ENCODE results near the gene SCART1. TPM values are rescaled to one million over a fixed set of nuclear protein-coding genes. Genes with fewer than 3 reads are reported as not detected.
"Not testable (repeated sequence)": the region's sequence is repeated elsewhere in the genome, so short reads cannot be mapped to it uniquely, and the experiment has no call there.

Gene SCART1
- polyA plus RNA-seq, 1 donor: 1.1 TPM

DNA sequence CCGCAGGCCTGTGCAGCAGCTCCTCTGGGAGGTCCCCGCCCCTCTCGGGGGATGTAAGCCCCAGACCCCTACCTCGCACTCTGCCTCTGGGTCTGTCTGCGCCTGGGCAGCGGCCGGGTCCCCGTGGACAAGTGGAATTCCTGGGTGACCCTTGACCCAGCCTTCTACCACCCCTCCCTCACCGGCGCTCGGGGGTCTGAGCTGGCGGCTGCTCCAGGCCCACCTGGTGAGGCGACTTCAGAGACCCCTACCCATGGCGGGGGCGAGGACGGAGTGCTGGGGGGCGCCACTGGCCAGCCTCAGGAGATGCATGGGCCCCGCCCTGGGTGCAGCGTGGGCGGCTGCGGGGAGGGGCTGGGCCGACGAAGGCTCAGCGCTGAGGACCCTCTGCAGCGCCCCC is 21.0 kb upstream of the SCART1 start:
- not testable (repeated sequence) for DNase-seq

DNA sequence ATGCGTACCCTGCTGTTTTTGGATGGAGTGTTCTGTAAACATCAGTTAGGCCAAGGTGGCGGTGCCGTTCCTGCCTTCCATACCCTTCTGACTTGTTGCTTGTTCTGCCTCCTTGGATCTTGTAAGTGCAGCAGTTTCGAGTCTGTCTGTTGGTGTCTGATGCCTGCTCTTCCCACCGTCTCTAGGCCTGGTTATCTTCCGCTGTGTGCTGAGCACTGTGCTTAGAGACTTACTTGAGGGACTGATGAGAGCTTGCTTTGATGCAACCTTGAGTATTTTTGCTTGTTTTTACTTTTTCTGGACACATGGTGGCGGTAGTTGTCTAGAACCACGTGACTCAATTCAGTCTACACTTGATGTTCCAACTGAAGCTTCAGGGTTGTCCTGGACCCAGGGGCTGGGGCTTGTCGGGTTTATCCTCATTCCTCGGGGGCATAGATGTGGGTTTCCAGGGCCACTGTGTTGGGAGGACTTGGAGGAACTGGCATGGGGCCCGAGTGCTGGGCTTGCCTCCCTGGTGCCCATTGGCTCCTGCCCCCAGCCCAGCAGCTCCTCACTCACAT is 15.0 kb upstream of the SCART1 start:
- no peak for DNase-seq

DNA sequence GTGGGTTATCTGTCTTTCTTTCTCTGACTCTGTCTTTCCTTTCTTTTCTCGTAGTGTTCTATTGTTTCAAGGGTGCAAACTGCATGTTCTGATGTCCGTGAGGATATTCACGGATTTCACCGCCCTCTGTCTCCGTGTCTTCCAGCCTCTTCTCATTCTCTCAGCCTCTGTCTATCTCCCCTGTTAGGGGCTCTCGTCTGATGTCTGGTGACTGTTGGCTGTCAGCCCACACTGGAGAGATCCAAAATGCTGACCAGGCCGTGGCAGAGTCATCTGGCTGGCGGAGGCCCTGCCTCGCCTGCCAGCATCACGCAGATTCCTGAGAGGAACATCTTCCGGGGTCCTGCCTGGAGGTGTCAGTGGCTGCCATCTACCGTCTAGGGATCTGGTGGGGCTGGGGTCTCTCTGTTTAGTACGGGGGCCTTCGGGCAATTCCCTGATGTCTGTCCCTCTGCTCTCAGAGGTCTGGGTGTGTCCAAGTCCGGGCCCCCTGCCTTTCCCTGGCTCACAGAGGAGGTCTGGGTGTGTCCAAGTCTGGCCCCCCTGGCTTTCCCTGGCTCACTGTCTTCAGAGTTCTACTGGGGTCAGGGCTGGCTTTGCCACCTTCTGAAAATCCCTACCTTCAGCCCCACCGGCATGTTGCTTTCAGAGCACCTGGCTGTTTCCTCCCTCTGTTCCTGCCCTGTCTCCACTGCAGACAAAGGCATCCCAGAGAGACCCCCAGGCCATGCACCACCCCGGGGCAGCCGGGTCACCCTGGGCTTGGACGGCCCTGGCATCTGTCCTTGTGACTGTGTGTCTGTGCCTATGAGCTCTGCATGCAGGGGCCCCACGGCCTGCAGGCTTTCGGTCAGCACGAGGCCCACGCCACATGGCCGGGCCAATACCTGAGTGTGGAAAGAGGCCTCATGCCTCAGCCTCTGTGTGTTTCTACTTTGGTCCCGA is 14.0 kb upstream of the SCART1 start:
- DNase-seq: no peak

DNA sequence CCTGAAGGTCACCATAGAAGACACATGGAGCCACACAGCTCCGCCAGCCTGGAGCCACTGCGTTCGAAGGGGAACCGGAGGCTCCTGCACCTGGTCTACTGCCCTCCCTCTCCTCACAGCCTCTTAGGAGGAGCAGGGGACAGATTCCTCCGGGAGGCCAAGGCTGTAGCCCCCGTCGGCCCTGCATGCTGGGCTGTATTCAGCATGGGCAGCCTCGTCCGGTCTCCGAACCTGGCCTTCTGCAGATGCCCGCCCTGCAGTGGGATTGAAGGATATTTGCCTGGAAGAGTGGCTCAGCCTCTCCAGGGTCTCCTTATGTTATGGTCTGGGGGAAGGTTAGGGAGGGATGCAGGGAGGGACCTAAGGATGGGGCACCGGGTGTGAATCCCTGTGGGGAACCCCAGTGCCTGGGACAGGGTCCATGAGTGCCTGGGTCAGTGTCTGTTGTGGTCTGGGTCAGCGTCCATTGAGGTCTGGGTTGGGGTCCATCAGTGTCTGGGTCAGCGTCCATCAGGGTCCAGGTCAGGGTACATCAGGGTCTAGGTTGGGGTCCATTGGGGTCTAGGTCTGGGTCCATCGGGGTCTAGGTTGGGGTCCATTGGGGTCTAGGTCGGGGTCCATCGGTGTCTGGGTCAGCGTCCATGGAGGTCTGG is 13.0 kb upstream of the SCART1 start:
- no peak for DNase-seq

DNA sequence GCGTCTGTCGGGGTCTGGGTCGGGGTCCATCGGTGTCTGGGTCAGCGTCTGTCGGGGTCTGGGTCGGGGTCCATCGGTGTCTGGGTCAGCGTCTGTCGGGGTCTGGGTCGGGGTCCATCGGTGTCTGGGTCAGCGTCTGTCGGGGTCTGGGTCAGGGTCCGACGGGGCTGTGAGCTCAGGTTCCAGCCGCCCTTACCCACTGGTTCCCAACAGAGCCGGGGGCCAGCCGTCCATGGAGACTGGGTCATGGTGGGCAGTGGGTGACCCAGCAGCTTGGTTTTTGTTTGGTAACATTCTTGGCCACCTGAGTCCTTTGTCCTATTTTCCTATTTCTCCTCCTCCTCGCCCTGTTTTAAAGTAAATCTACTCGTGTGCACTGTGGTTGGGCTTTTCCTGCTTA is 12.4 kb upstream of the SCART1 start:
- DNase-seq: not testable (repeated sequence)

DNA sequence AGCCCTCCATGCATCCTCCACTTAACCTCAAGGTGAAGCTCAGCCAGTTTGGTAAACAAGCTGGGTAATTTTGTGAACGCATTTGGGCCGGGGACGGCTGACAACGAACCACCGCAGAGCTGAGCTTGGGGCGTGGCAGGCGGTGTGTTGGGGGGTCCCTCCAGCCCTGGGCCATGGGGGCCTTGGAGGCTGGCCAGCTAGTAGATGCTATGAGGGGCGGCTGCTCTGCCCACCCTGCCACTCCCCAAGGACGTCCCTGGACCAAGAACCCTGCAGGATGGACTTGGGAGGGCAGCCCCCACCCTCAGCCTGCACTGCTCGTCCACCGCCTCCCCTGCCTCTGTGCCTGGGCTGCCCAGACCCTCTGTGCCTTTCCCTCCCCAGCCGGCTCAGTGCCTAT is 12.0 kb upstream of the SCART1 start:
- no peak for DNase-seq

DNA sequence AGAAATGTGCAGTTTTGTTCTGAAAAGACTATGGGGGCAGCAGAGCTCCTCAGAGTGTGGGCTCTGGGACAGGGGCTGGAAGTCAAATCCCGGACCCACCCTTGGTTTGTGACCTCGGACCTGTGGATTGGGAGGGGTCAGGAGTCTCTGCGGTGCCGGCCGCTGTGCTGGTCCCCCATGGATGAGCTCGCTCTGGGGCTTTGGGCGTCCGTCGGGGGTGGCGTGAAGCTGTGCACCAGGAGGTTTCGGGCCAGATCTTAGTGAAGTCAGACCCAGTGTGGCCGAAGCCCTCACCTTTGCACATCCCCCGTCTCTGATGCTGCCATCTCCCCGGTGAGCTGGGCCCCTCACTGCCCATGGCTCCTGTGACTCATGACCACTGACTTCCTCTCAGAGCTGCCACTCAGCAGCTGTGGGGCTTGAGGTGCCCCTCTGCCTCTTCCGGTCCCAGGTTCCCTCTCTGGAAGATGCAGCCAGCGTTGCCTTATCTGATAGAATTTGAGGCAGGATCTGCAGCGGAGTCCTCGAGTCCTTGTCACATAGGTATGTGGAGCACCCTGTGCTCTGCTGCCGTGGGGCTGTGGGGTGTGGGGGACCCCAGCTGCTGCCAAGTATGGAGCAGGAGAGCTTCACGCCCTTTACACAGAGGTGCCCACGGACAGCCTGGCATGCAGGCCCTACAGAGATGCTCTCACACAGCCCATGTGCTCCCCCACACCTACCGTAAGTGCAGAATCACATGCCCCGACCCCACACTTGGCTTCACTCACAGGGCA is 11.4 kb upstream of the SCART1 start:
- no peak for DNase-seq

DNA sequence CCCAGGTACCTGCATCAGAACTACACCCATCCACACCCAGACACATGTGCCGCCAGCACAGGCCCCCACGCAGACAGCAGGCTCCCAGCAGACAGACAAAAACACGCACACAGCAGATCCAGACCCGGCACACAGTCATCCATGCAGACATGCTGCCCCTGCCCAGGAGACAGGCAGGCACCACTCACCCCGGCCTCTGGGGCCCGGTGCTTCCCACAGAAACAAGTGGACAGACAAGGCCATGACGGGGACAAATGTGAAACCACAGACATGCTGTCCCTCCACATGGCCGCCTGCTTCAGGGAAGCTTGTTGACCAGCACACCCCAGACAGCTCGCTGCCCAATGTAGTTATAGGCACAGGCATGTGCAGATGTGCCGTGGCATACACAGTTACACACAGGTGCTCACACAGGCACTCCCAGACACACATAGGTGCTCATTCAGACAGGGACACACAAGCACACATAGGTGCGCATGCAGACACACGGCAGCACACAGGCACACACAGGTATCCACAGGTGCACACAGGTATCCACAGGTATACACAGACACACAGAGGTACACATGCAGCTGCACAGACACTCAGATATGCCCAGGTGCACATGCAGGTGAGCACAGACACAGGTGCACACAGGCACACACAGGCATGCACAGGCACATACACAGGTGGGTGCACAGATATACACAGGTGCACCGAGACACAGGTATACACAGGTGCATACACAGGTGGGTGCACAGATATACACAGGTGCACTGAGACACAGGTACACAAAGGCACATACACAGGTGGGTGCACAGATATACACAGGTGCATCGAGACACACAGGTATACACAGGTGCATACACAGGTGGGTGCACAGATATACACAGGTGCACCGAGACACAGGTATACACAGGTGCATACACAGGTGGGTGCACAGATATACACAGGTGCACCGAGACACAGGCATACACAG is 10.5 kb upstream of the SCART1 start:
- DNase-seq: no peak

DNA sequence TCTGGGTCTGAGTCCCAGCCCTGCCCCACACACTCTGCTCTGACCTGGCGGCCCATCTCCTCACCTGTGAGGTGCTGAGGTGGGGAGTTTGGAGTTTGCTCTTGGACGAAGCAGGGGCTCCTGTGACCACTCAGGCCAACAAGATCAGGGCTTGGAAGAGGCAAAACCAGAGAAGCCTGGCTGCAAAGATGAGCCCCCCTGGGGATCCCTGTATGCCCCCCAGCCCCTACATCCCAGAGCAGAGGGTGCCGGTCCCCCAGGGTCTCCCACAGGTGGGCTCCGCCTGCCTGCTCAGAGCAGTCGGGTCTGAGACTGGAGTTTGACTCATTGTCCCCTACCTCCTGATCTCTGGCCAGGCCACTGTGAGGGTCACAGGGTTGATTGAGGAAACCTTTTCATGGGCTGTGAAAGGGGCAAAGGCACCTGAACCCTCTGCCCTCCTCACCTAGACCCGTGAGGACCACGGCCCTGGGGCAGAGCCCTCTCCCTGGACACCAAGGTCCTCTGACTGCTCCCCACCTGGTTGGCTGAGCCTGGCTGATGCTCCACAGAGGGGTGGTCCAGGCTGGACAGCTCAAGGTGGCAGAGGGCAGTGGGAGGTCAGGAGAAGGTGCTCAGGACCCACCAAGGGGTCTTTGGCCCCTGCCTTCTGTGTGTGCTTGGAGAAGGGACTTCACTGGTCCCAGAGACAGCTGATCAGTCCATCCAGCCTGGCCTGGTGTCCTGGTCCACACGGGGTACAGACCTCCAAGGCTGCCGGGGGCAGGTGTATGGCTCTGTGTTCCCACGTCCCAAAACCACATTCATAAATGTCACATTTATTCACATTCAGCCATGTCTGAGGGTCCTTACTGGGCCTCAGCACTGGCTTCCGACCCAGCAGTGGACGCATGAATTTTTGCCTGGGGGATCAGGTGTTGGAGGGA is 9.1 kb upstream of the SCART1 start:
- DNase-seq: no peak

DNA sequence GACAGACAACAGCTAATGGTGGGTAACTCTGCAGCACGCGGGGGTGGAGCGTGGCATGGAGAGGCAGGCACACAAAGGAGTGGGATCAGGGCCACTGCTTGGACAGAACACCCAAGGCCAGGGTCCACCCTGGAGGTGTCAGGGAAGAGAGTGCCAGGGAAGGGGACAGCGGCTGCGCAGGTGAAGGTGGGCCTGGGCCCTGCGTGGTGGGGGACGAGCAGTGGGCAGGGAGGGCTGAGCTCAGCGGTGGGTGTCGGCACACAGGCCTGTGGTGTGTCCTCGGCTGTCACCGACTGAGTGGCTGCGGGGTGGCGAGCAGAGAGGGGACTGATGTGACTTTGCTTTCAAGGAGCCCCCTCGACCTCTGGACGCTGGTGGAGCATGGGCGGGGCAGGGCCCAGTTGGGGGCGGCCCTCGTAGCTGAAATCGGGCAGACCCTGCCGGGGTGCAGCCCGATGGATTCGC is 8.4 kb upstream of the SCART1 start:
- no peak for DNase-seq

DNA sequence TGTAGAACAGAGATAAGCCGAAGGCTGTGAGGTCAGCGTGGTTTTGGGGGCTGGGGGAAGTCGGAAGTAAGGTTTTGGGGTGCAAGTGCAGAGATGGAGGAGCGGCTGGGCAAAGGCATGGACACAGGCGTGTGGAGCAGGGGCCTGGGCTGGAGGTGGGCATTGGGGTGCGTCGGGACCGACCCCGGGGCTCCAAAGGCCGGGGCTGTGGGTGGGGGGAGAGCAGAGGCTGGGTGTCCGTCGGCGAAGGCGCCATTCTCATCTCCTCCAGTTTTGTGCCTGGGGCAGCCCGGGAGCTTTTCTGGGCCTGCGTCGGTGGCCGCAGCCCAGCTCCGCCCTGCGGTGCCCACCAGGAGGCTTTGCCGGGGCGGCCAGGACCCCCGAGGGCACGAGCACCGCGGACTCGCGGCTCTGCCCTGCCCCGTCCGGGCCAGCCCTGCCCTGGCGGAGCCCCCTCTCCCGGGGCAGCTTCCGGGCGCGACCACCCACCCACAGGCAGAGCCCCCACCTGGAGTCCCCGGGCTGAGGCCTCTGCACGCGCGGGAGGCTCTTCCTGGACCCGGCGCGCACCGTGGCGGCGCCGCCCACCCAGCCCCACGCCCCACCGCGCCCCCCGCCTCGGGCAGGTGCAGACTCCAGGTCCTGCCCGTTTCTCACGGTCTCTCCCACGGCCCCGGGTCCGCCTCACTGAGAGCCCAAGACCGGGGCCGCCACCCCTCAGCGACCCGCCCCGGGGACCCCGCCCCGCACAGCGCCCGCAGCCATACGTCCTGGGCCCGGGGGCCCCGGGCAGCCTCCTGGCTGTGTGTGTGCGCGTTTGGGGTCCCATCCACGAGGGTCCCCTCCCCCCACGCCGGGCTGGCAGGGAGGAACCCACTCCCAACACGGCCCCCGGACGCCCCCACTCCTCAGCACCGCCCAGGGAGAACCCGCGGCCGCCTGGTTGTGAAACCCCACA is 7.7 kb upstream of the SCART1 start:
- DNase-seq: no peak

DNA sequence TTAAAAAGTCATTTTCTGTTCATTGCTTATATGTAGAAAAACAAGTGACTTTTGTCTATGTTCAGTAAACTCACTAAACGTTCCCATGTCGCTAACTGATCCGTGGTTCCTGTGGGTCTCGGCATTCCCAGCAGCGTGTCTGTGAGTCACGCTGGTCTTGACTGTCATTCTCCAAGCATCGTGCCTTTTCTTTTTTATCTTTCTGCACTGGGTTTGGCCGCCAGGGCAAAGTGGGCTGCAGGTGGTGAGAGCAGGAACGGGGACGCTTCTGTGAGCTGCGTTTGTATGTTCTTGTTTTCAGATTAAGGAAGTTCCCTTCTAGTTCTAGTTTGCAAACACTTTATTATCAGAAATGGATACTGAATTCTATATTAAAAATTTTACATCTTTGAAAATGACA is 6.8 kb upstream of the SCART1 start:
- no peak for DNase-seq

DNA sequence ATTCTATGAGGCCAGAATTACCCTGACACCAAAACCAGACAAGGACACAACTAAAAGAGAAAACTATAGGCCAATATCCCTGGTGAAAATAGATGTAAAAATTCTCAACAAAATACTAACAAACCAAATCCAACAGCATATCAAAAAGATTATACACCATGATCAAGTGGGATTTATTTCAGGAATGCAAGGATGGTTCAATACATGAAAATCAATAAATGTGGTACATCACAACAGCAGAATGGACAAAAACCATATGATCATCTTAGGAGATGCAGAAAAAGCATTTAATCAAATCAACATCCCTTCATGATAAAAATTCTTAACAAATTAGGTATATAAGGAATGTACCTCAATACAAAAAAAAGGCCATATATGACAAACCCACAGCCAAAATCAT is 5.6 kb upstream of the SCART1 start:
- DNase-seq: no peak

DNA sequence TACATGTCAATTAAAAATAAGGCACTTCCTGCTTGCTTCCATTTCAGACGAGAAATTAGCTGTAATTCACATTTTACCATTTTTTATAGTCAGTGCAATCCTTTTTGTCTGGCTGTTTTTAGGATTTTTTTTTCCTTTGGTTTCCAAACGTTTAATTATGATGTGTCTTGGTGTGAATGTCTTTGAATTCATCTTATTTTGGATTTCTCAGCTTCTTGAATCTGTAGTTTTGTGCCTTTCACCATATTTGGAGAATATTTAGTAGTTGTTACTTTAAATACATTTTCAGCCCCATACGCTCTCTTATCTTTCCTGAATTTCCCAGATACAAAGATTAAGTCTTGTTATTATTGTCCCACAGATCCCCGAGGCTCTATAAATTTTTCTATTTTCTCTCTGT is 2.4 kb upstream of the SCART1 start:
- DNase-seq: no peak

DNA sequence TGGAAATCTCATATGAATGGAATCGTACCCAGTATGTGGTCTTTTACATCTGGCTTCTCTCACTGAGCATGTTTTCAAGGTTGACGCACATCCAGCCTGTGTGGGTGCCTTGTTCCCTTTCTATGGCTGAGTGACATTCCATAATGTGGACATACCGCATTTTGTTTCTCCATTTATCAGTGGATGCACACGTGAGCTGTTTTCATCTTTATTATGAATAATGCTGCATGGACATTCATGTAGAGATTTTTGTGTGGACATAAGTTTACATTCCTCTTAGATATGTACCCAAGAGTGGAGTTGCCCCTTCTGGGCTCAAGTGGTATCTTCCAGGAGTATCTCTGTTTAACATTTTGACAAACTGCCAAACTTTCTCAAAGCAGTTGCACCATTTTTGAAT is 1.3 kb upstream of the SCART1 start:
- DNase-seq: no peak

DNA sequence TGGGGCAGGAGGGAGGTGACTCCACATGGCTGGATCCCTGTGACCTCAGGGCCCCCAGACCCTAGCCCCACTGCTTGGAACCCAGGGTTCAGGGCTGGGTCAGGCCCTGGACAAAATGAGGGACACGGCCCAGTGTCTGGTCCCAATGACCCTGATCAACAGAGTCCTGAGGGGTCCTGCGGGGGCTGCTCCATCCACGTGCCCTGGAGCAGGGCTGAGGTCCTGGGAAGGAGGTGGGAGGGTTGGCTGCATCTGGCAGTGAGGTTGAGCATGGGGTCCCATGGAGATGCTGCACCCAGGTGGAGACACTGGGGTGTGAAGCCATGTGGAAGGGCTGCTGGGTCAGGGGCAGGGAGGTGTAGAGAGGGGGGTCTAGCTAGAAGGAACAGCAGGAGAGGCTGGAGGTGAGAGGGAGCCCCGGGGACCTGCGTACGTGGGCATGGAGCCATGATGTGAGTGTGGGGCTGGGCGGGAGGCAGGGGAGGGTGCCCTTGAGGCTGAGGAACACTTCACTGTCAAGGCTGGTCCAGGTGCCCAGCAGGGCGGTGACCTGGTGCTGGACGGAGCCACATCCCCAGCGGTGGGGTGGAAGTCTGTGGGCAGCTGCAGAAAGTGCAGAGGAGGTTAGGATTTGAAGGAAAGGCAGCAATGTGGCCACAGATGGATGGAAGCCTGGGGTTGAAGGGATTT is 604 bp downstream of the SCART1 start:
- no peak for DNase-seq

DNA sequence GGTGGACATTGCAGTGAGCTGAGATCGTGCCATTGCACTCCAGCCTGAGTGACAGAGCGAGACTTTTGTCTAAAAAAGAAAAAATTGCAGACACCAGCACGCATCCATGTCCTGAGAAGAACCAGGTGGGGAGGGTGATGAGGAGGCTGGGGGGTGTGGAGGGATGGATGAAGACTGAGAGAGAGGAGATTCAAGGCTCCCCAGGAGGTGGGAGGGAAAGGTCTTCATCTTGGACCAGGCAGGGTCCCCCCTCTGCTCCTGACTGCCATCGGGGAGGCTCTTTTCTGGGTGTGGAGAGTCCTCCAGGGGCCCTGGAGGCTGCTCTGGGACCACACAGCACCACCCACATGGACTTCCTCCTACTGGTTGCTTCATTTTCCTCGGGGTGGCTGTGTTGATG is 1.5 kb downstream of the SCART1 start:
- DNase-seq: no peak

DNA sequence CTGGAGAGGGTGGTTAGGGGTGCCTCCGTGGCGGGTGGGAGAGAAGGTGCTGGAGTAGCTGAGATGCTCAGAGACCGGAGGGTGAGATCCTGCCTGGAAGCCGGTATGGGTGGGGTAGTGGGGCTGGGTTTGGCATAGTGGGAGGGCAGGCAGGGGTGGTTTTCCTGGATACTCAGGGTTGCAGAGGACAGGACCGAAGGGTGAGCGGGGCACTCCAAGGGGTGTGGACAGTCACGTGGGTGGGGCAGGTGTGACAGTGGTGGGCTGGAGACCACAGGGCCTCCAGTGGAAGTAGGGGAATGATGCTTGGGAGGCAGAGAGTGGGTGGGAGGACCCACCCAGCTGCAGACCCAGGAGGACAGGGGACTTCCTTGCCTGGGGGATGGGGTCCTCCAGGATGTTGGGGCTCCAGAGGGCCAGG is 1.9 kb downstream of the SCART1 start:
- DNase-seq: no peak

Data from hindlimb muscle (tissue), 1 donor.